ENCODE measurements around the gene LONP2. TPM values are rescaled to one million over a fixed set of nuclear protein-coding genes. Genes with fewer than 3 reads are reported as not detected.

LONP2 gene
- total RNA-seq, 1 experiment from 2014 or later: 46.8 TPM

GRCh38 chr16:48310908-48311641 lies 67.0 kb downstream of the LONP2 start:
- peaks cover 0 to 5% of the 10 kb centered on the region in 2 experiments; a peak in 1 of 4 replicates for H3K9me3 ChIP-seq (ENCODE audit: control insufficient read depth in 1 of 2, insufficient read depth in 1 of 2, low read depth in 1 of 2, low read length in 2 of 2)
- intact Hi-C loops (cut with micrococcal nuclease): no loop called here
- no peaks in the 10 kb centered on the region for H3K9me2 ChIP-seq (ENCODE audit: insufficient read depth)
- no peak overlapping the region for H3K9ac ChIP-seq (ENCODE audit: low read length)
- ChIA-PET RAD21 (ENCODE audit: low non-redundant PET in 1 of 2, low total read pairs in 2 of 2, uncharacterized antibody in 2 of 2, unreplicated experiment in 2 of 2) (interaction anchor here in 1 of 2 experiments (0.7 kb wide), 1 partner anchor 60 kb away, joined by 3 read pairs; no protein-coding TSS in a partner anchor), POLR2A (interaction anchor here (0.6 kb wide), 1 partner anchor 21 kb away, joined by 3 read pairs; no protein-coding TSS in a partner anchor), CTCF (no interaction called here)
- H3K4me1 ChIP-seq (ENCODE audit: control insufficient read depth in 1 of 2, insufficient read depth in 2 of 2, low read length in 2 of 2): no peaks in the 10 kb centered on the region
- H3K79me2 ChIP-seq (ENCODE audit: insufficient read depth, low read length): no peaks in the 10 kb centered on the region; the same call in 1 of the 2 replicates
- no peak overlapping the region for H3K27ac ChIP-seq (ENCODE audit: low read depth, low read length)
- H3K4me2 ChIP-seq (ENCODE audit: low read length): no peak overlapping the region
- TF ChIP-seq EZH2 (IDR thresholded peaks at IDR 0.05) (no peak), YY1 (IDR thresholded peaks at IDR 0.05; ENCODE audit: extremely low read depth, insufficient replicate concordance, low read depth, low read length) (no peak), ZBTB33 (IDR thresholded peaks at IDR 0.05; ENCODE audit: extremely low read depth, insufficient replicate concordance, low read length) (no peak), JUND (IDR thresholded peaks at IDR 0.05) (no peak), FOSL1 (IDR thresholded peaks at IDR 0.05; ENCODE audit: low read depth) (no peak), REST (IDR thresholded peaks at IDR 0.05; ENCODE audit: low read depth) (no peak), CBX3 (IDR thresholded peaks at IDR 0.05; ENCODE audit: low read depth) (no peak), CTCF (IDR thresholded peaks at IDR 0.05 in 2 of 3, conservative IDR thresholded peaks at IDR 0.05 in 1 of 3; ENCODE audit: borderline replicate concordance in 1 of 3, insufficient read depth in 1 of 3, low read depth in 2 of 3, low read length in 2 of 3) (no peak), SIN3A (IDR thresholded peaks at IDR 0.05; ENCODE audit: low read depth) (no peak), ATF3 (IDR thresholded peaks at IDR 0.05) (no peak), ZNF274 (IDR thresholded peaks at IDR 0.05; ENCODE audit: low read depth, low read length) (no peak), SRF (IDR thresholded peaks at IDR 0.05; ENCODE audit: low read depth) (no peak), ELF1 (IDR thresholded peaks at IDR 0.05; ENCODE audit: borderline replicate concordance, low read depth) (no peak), MAX (IDR thresholded peaks at IDR 0.05) (no peak)
- no peak for DNase-seq (ENCODE audit: low read depth, low spot score)
- no peaks in the 10 kb centered on the region for H4K20me1 ChIP-seq (ENCODE audit: insufficient read depth)
- no TSS peak for BruUV-seq (replicated peaks)
- no peak overlapping the region for H2AFZ ChIP-seq (ENCODE audit: low read depth, low read length, poor library complexity, severe bottlenecking)
- no peaks in the 10 kb centered on the region for H3K36me3 ChIP-seq (ENCODE audit: control insufficient read depth in 1 of 2, insufficient read depth in 2 of 2, low read length in 2 of 2)
- H3K4me3 ChIP-seq (replicated peaks in 1 of 2; ENCODE audit: low read depth in 1 of 2, low read length in 2 of 2): no peak overlapping the region
- H3K27me3 ChIP-seq (ENCODE audit: insufficient read depth, low read length): no peaks in the 10 kb centered on the region
- no peak for ATAC-seq

Data from HCT116 (cell line).